GM08714 (cell line): ENCODE measurements around the gene RHBDF2.
A peak's percentile ranks its signal among the peaks of the same experiment; 100 is the strongest.

Source experiments
- H3K4me3 ChIP-seq: fragments of 200-500 bp; sonication (Bioruptor generic); 2 replicates; pipeline ENCODE4 v1.5.1; 2014; ENCODE audit warnings: mild to moderate bottlenecking, low read length, inconsistent platforms
- ZNF274 ChIP-seq: IDR thresholded peaks from 2 replicates; pipeline ENCODE4 v1.6.1; 2012; ENCODE audit warnings: mild to moderate bottlenecking, low read depth, low read length

RHBDF2 gene

GRCh38 chr17:76502341-76503211 is 1.4 kb upstream of the RHBDF2 start:
- no peak for TF ChIP-seq ZNF274
- H3K4me3 ChIP-seq, result no peak overlapping the region

- peak overlapping the region; percentile 14; the same call in 1 of the 2 replicates for H3K4me3 ChIP-seq
- no peak for TF ChIP-seq ZNF274
Observed at GRCh38 chr17:76501827-76502307, 644 bp upstream of the RHBDF2 start.

GRCh38 chr17:76500747-76501017 is 541 bp downstream of the RHBDF2 start:
- TF ChIP-seq ZNF274, result no peak
- H3K4me3 ChIP-seq, result peak overlapping the region; percentile 70

GRCh38 chr17:76500074-76500746 is 1.0 kb downstream of the RHBDF2 start:
- no peak for TF ChIP-seq ZNF274
- H3K4me3 ChIP-seq, result peak overlapping the region; percentile 70

- peak overlapping the region; percentile 70; the same call in 1 of the 2 replicates for H3K4me3 ChIP-seq
- TF ChIP-seq ZNF274, result no peak
Observed at GRCh38 chr17:76499267-76499667, 2.0 kb downstream of the RHBDF2 start.

GRCh38 chr17:76498876-76499251 is 2.4 kb downstream of the RHBDF2 start:
- H3K4me3 ChIP-seq, result peak overlapping the region; percentile 70; the same call in 1 of the 2 replicates
- no peak for TF ChIP-seq ZNF274

- peak overlapping the region; percentile 70; the same call in 1 of the 2 replicates for H3K4me3 ChIP-seq
Observed at GRCh38 chr17:76497979-76498875, 3.0 kb downstream of the RHBDF2 start.

GRCh38 chr17:76497699-76497978 is 3.6 kb downstream of the RHBDF2 start:
- H3K4me3 ChIP-seq, result no peak overlapping the region
- no peak for TF ChIP-seq ZNF274

More at GRCh38 chr17:76497979-76498875, 3.0 kb downstream of the RHBDF2 start:
- TF ChIP-seq ZNF274, result no peak

GRCh38 chr17:76496464-76496863 is 4.8 kb downstream of the RHBDF2 start:
- H3K4me3 ChIP-seq, result no peak overlapping the region
- no peak for TF ChIP-seq ZNF274

- TF ChIP-seq ZNF274, result no peak
- no peak overlapping the region for H3K4me3 ChIP-seq
Observed at GRCh38 chr17:76495663-76496400, 5.4 kb downstream of the RHBDF2 start.

GRCh38 chr17:76493505-76494167 is 7.6 kb downstream of the RHBDF2 start:
- H3K4me3 ChIP-seq, result peak overlapping the region; percentile 1; the same call in 1 of the 2 replicates
- no peak for TF ChIP-seq ZNF274

GRCh38 chr17:76492989-76493501 is 8.2 kb downstream of the RHBDF2 start:
- peak overlapping the region; percentile 5; the same call in 1 of the 2 replicates for H3K4me3 ChIP-seq

More at GRCh38 chr17:76492989-76493501, 8.2 kb downstream of the RHBDF2 start:
- TF ChIP-seq ZNF274, result no peak
